GM23338 (cell line): ENCODE results near the gene E2F6. TPM values are rescaled to one million over a fixed set of nuclear protein-coding genes. Genes with fewer than 3 reads are reported as not detected.

Experiments used
- ATAC-seq: fragments of 200-7000 bp; cut with Tn5 transposase; 3 replicates; pipeline ENCODE4 v1.9.1; 2020
- DNase-seq: peaks from one replicate; pipeline ENCODE4 v3.0.0-alpha.2; 2015; ENCODE audit warnings: low spot score
- H2AFZ ChIP-seq: fragments of 200-600 bp; sonication (generic); 2 replicates; pipeline ENCODE4 v1.8.0; 2016; ENCODE audit warnings: antibody characterized with exemption, mild to moderate bottlenecking, moderate library complexity
- H3F3A ChIP-seq: fragments of 200-600 bp; sonication (generic); replicated peaks from 2 replicates; pipeline ENCODE4 v1.8.0; 2017; ENCODE audit warnings: antibody characterized with exemption, mixed run types, low read depth
- H3K27ac ChIP-seq: fragments of 200-600 bp; sonication (generic); 2 replicates; pipeline ENCODE4 v1.6.1; 2016; ENCODE audit warnings: low read depth
- H3K27me3 ChIP-seq: fragments of 200-600 bp; sonication (generic); 2 replicates; pipeline ENCODE4 v1.8.0; 2016; ENCODE audit warnings: mild to moderate bottlenecking, mixed run types, moderate library complexity; ENCODE audit not compliant: insufficient read depth
- H3K36me3 ChIP-seq: fragments of 200-600 bp; sonication (generic); 2 replicates; pipeline ENCODE4 v1.8.0; 2016; ENCODE audit warnings: mild to moderate bottlenecking; ENCODE audit not compliant: insufficient read depth
- H3K4me1 ChIP-seq: fragments of 200-600 bp; sonication (generic); 2 replicates; pipeline ENCODE4 v1.8.0; 2016; ENCODE audit warnings: mild to moderate bottlenecking, moderate library complexity; ENCODE audit not compliant: insufficient read depth
- H3K4me2 ChIP-seq: fragments of 200-600 bp; sonication (generic); 2 replicates; pipeline ENCODE4 v1.7.1; 2017; ENCODE audit warnings: mixed run types
- H3K4me3 ChIP-seq: fragments of 200-600 bp; sonication (generic); 2 replicates; pipeline ENCODE4 v1.6.1; 2016; ENCODE audit warnings: mixed run types
- H3K79me2 ChIP-seq: fragments of 200-600 bp; sonication (generic); replicated peaks from 2 replicates; pipeline ENCODE4 v1.8.0; 2017; ENCODE audit warnings: mild to moderate bottlenecking; ENCODE audit not compliant: insufficient read depth
- H3K9me2 ChIP-seq: fragments of 200-600 bp; sonication (generic); 2 replicates; pipeline ENCODE4 v1.8.0; 2017; ENCODE audit not compliant: insufficient read depth
- H4K20me1 ChIP-seq: fragments of 200-600 bp; sonication (generic); replicated peaks from 2 replicates; pipeline ENCODE4 v1.8.0; 2017; ENCODE audit warnings: mild to moderate bottlenecking; ENCODE audit not compliant: insufficient read depth
- H3K27ac Mint-ChIP-seq: 2 replicates; pipeline ENCODE4 v1.8.0; 2020; ENCODE audit warnings: inconsistent platforms, mild to moderate bottlenecking, moderate library complexity, mixed read lengths
- H3K27me3 Mint-ChIP-seq: 3 replicates; pipeline ENCODE4 v1.8.0; 2022; ENCODE audit warnings: low read depth, mild to moderate bottlenecking, moderate library complexity, mixed read lengths, inconsistent platforms; ENCODE audit not compliant: insufficient read depth, poor library complexity
- H3K36me3 Mint-ChIP-seq: 3 replicates; pipeline ENCODE4 v1.8.0; 2021; ENCODE audit warnings: low read depth, mild to moderate bottlenecking, inconsistent platforms, moderate library complexity, mixed read lengths
- H3K4me1 Mint-ChIP-seq: 3 replicates; pipeline ENCODE4 v1.8.0; 2020; ENCODE audit warnings: mild to moderate bottlenecking, inconsistent platforms, mixed read lengths
- H3K4me3 Mint-ChIP-seq: 3 replicates; pipeline ENCODE4 v1.8.0; 2021; ENCODE audit warnings: moderate library complexity, mild to moderate bottlenecking, inconsistent platforms, mixed read lengths
- H3K9me3 Mint-ChIP-seq: 3 replicates; pipeline ENCODE4 v1.8.0; 2020; ENCODE audit warnings: moderate library complexity, mild to moderate bottlenecking, inconsistent platforms, mixed read lengths
- CREB1 ChIP-seq: fragments of 250-450 bp; sonication (Bioruptor Pico); IDR thresholded peaks from 2 replicates; pipeline ENCODE4 v1.5.0; 2020; ENCODE audit warnings: low read depth, mild to moderate bottlenecking, moderate library complexity
- CTCF ChIP-seq, 2 experiments: fragments of 200-600 bp in 1 of 2; sonication (generic) in 1 of 2; conservative IDR thresholded peaks; 2 replicates each; pipeline versions ENCODE4 v1.5.1 to v1.6.1; 2016 to 2017; ENCODE audit warnings: antibody characterized with exemption in 2 of 2, low read depth in 2 of 2, mild to moderate bottlenecking in 2 of 2, moderate library complexity in 1 of 2
- ETS1 ChIP-seq: IDR thresholded peaks from 2 replicates; pipeline ENCODE4 v1.6.1; 2016; ENCODE audit warnings: antibody characterized with exemption
- EZH2 ChIP-seq: fragments of 200-600 bp; sonication (generic); IDR thresholded peaks from one replicate; pipeline ENCODE4 v1.8.0; 2017; ENCODE audit warnings: antibody characterized with exemption, mild to moderate bottlenecking, low read depth; ENCODE audit not compliant: unreplicated experiment
- EZH2phosphoT487 ChIP-seq: fragments of 200-600 bp; sonication (generic); IDR thresholded peaks from one replicate; pipeline ENCODE4 v1.8.1; 2018; ENCODE audit warnings: antibody characterized with exemption; ENCODE audit not compliant: unreplicated experiment
- JUNB ChIP-seq: IDR thresholded peaks from one replicate; pipeline ENCODE4 v1.6.1; 2016; ENCODE audit warnings: antibody characterized with exemption; ENCODE audit not compliant: unreplicated experiment
- REST ChIP-seq: IDR thresholded peaks from one replicate; pipeline ENCODE4 v1.6.1; 2018; ENCODE audit warnings: antibody characterized with exemption; ENCODE audit not compliant: unreplicated experiment
- ZNF114 ChIP-seq: fragments of 250-450 bp; sonication (Bioruptor Pico); IDR thresholded peaks from 2 replicates; pipeline ENCODE4 v1.5.0; 2020; ENCODE audit warnings: mild to moderate bottlenecking, moderate library complexity
- ZNF331 ChIP-seq: fragments of 250-450 bp; sonication (Bioruptor Pico); IDR thresholded peaks from 2 replicates; pipeline ENCODE4 v1.5.0; 2020; ENCODE audit warnings: low read depth, mild to moderate bottlenecking, moderate library complexity
- ZNF462 ChIP-seq: fragments of 250-450 bp; sonication (Bioruptor Pico); IDR thresholded peaks from 2 replicates; pipeline ENCODE4 v1.5.0; 2020; ENCODE audit warnings: mild to moderate bottlenecking, moderate library complexity
- polyA plus RNA-seq: library from polyadenylated mRNA; unstranded; fragments of >200 nt; fragmentation: Nextera tagmentation; extraction: Ambion mirVana; gene quantifications from 2 replicates; pipeline ENCODE4 v1.2.1, GENCODE V29; 2016
- total RNA-seq: library from RNA; depleted of rRNA; stranded (reverse); fragments of >200 nt; shearing (Covaris generic); gene quantifications from 2 replicates; pipeline ENCODE4 v1.2.3, GENCODE V29; 2014

E2F6 gene
- total and polyA plus RNA-seq, 2 experiments from 2014 or later = 16.9 to 20.7 TPM

GRCh38 chr2:11402436-11402835, 63.5 kb downstream of the E2F6 start:
- peaks cover 6% of the 10 kb centered on the region; the same call in 1 of the 2 replicates for H3K9me2 ChIP-seq
- Mint-ChIP-seq H3K4me3 (no peak overlapping the region), H3K36me3 (no peaks in the 10 kb centered on the region; the same call in 2 of the 3 replicates), H3K27me3 (peaks cover 3% of the 10 kb centered on the region), H3K27ac (no peak overlapping the region), H3K9me3 (no peaks in the 10 kb centered on the region; the same call in 2 of the 3 replicates), H3K4me1 (peaks cover 7% of the 10 kb centered on the region)
- H3K4me2 ChIP-seq = no peak overlapping the region
- no peaks in the 10 kb centered on the region for H3K27me3 ChIP-seq
- TF ChIP-seq ZNF114 (CRISPR knock-in tag) = no peak
- no peak for TF ChIP-seq EZH2phosphoT487
- TF ChIP-seq ZNF462 (CRISPR knock-in tag) = no peak
- TF ChIP-seq CREB1 (CRISPR knock-in tag) = no peak
- TF ChIP-seq ZNF331 (CRISPR knock-in tag) = no peak
- TF ChIP-seq REST = no peak
- TF ChIP-seq CTCF (conservative IDR thresholded peaks at IDR 0.05; ENCODE audit: low read depth in 2 of 2) = no peak
- no peak for TF ChIP-seq JUNB
- TF ChIP-seq ETS1 = no peak
- no peak for TF ChIP-seq EZH2
- H4K20me1 ChIP-seq = no peaks in the 10 kb centered on the region
- no peak overlapping the region for H3K4me3 ChIP-seq
- H3K79me2 ChIP-seq = no peaks in the 10 kb centered on the region
- no peaks in the 10 kb centered on the region; the same call in 1 of the 2 replicates for H3K4me1 ChIP-seq
- DNase-seq (no peak), ATAC-seq (no peak)
- H2AFZ ChIP-seq = no peak overlapping the region
- no peak overlapping the region for H3K27ac ChIP-seq
- no peaks in the 10 kb centered on the region for H3F3A ChIP-seq
- no peaks in the 10 kb centered on the region for H3K36me3 ChIP-seq
